BLaER1 treated with 17β-estradiol and CSF1 and Interleukin-3, amounts not matched to agents 10 nM and 100 nM (cell line): Measurements from ENCODE around the gene MCAM.
A peak's percentile ranks its signal among the peaks of the same experiment; 100 is the strongest.

Experiments
- H3K27ac ChIP-seq, 11 experiments: shearing (Covaris generic); formaldehyde crosslinking; 2 replicates each; pipeline ENCODE4 v1.8.1; 2022
- H3K27me3 ChIP-seq, 11 experiments: shearing (Covaris generic); formaldehyde crosslinking; 2 replicates each; pipeline ENCODE4 v1.8.1; 2022
- H3K36me3 ChIP-seq, 11 experiments: shearing (Covaris generic); formaldehyde crosslinking; 2 replicates each; pipeline ENCODE4 v1.8.1; 2022
- H3K4me1 ChIP-seq, 10 experiments: shearing (Covaris generic); formaldehyde crosslinking; 2 replicates each; pipeline ENCODE4 v1.8.1; 2022
- H3K4me2 ChIP-seq, 11 experiments: shearing (Covaris generic); formaldehyde crosslinking; 2 replicates each; pipeline ENCODE4 v1.8.1; 2022
- H3K4me3 ChIP-seq, 10 experiments: shearing (Covaris generic); formaldehyde crosslinking; 2 replicates each; pipeline ENCODE4 v1.8.1; 2022
- H3K9ac ChIP-seq, 11 experiments: shearing (Covaris generic); formaldehyde crosslinking; 2 replicates each; pipeline ENCODE4 v1.8.1; 2022
- H3K9me3 ChIP-seq, 11 experiments: shearing (Covaris generic); formaldehyde crosslinking; replicated peaks in 1 of 11; 2 replicates each; pipeline ENCODE4 v1.8.1; 2022
- H4K20me1 ChIP-seq, 11 experiments: shearing (Covaris generic); formaldehyde crosslinking; 2 replicates each; pipeline ENCODE4 v1.8.1; 2022
- Cebpa-rat ChIP-seq, 11 experiments: shearing (Covaris generic); IDR thresholded peaks; 2 replicates each; pipeline ENCODE4 v1.8.1; 2022

The MCAM gene

DNA sequence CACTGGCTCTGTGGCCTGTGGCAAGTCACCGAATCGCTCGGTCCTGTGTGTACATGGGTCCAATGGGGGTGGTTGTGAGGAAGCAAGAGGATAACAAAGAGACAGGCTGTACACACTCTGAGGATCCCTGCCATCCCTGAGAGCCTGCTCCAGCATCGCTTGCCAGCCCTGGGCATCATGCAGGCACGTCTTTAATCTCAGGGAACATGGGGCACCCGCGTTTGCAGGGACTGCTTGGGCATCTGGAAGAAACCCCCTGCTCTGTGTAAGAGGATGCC is 25.0 kb upstream of the MCAM start:
- H3K36me3 ChIP-seq, result peaks cover 0 to 4% (median 0%) of the 10 kb centered on the region in 11 experiments; a peak in 1 of 22 replicates
- H3K4me2 ChIP-seq, result peak overlapping the region in 9 of 11 experiments; percentile 90 to 98 (median 94); a peak in 14 of 22 replicates
- peaks cover 42 to 54% (median 52%) of the 10 kb centered on the region in 10 experiments for H3K4me1 ChIP-seq
- H3K9me3 ChIP-seq, result no peaks in the 10 kb centered on the region
- peaks cover 32 to 43% (median 38%) of the 10 kb centered on the region in 11 experiments for H3K27me3 ChIP-seq
- TF ChIP-seq Cebpa-rat (IDR thresholded peaks at IDR 0.05), result no peak
- H3K9ac ChIP-seq, result no peak overlapping the region
- no peak overlapping the region for H3K27ac ChIP-seq
- peaks cover 0 to 37% (median 17%) of the 10 kb centered on the region in 11 experiments; a peak in 19 of 22 replicates for H4K20me1 ChIP-seq
- no peak overlapping the region for H3K4me3 ChIP-seq

DNA sequence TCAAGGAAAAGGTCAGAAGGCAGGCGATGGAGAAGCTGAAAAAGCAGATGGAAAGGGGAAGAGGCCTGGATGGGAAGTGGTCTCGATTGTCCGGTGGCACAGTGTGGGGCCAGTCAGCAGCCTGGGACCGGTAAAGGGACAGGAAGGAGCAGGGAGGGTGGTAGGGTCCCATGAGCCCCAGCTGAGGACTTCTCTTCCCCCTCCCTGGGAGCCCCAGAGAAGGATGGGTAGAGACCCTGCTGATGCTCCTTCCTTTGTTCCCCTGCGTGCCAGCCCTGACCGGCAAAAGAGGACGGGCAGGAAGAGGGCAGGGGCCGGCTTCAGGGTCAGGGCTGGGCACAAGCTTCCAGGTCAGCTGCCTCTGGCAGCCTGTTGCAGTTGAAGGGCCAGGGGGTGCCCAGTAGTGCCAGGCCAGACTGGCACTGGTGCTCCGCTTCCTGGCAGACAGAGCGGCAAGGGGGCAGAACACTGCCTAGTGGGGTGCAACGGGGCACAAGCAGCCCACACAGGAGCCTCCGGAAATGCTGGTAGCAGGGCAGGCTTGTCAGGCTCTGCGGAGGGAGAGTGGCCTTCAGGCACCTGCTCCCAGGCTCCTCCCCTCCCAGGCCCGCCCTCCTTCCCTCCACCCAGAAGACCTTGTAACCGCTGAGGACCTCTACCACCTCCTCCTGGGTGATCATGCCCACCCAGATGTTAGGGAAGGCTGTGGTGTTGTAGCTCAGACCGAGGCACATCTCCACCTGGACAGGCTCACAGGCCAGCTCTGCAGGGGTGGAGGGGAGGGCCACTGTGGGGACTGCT is 24.5 kb upstream of the MCAM start:
- H3K27ac ChIP-seq, result no peak overlapping the region; a peak in 1 of 22 replicates
- peaks cover 32 to 43% (median 38%) of the 10 kb centered on the region in 11 experiments for H3K27me3 ChIP-seq
- H3K9me3 ChIP-seq, result no peaks in the 10 kb centered on the region
- no peak for TF ChIP-seq Cebpa-rat (IDR thresholded peaks at IDR 0.05)
- H3K4me1 ChIP-seq, result peaks cover 47 to 60% (median 57%) of the 10 kb centered on the region in 10 experiments
- peak overlapping the region in 6 of 11 experiments; percentile 20 to 76 (median 42); a peak in 10 of 22 replicates for H3K9ac ChIP-seq
- peaks cover 0 to 9% (median 0%) of the 10 kb centered on the region in 11 experiments; a peak in 4 of 22 replicates for H3K36me3 ChIP-seq
- peaks cover 0 to 37% (median 19%) of the 10 kb centered on the region in 11 experiments; a peak in 19 of 22 replicates for H4K20me1 ChIP-seq
- H3K4me3 ChIP-seq, result peak overlapping the region in 6 of 10 experiments; percentile 16 to 66 (median 40); a peak in 7 of 20 replicates
- H3K4me2 ChIP-seq, result peak overlapping the region; percentile 90 to 98 (median 94)

GRCh38 chr11:119340335-119341221 is 23.6 kb upstream of the MCAM start, which contains the start of gene C1QTNF5:
Gene C1QTNF5 (minus strand): TSS chr11:119340883. CDS start chr11:119340397, 486 bp downstream.
- Histone ChIP-seq H3K27me3 (peaks cover 32 to 43% (median 38%) of the 10 kb centered on the region in 11 experiments), H3K27ac (peak within 1 kb of the TSS in 4 of 11 experiments; percentile 28 to 37 (median 32); a peak in 2 of 22 replicates), H3K4me3 (peak within 1 kb of the TSS; percentile 45 to 66 (median 52)), H3K36me3 (peaks cover 0 to 17% (median 0%) of the 10 kb centered on the region in 11 experiments; a peak in 4 of 22 replicates), H3K4me1 (peaks cover 55 to 68% (median 66%) of the 10 kb centered on the region in 10 experiments), H4K20me1 (peaks cover 0 to 37% (median 19%) of the 10 kb centered on the region in 11 experiments; a peak in 19 of 22 replicates), H3K9me3 (no peaks in the 10 kb centered on the region), H3K9ac (peak within 1 kb of the TSS; percentile 42 to 76 (median 63); a peak in 21 of 22 replicates), H3K4me2 (peak within 1 kb of the TSS; percentile 90 to 98 (median 94))
- no peak for TF ChIP-seq Cebpa-rat (IDR thresholded peaks at IDR 0.05)

DNA sequence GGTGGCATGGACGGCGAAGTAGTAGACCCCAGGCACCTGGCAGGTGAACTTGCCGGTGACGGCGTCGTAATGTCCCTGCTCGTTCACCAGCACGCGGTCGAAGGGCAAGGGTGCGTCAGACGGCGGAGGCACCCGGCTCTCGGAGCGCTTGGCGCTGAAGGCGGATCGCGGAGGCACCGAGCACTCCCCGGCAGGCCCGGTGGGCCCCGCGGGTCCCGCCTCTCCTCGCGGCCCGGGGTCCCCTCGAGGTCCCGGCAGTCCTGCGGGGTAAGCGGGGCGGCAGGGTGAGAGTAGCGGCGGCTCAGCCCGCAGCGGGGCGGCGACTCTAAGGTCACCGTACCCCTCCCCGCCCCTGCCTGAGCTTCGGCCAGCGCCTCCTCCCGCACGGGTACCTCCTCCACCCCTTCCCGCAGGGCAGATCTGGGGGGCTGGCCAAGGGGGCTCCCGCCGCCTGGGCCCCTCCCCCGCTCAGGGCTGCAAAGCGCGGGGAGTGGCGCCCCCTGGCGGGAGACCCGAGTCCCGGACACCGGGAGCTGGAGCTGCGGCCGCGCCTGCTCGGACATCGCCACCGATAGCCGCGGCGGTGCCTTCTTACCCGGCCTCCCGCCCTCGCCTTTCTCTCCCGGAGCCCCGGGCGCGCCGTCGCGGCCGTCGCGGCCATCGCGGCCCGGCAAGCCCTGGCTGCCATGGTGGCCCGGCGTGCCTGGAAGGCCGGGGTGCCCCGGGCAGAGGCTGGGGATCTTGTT is 22.8 kb upstream of the MCAM start:
- Histone ChIP-seq H3K4me3 (peak overlapping the region; percentile 45 to 66 (median 52)), H3K27me3 (peaks cover 32 to 43% (median 38%) of the 10 kb centered on the region in 11 experiments), H3K4me1 (peaks cover 64 to 76% (median 74%) of the 10 kb centered on the region in 10 experiments), H4K20me1 (peaks cover 0 to 37% (median 19%) of the 10 kb centered on the region in 11 experiments; a peak in 19 of 22 replicates), H3K9me3 (no peaks in the 10 kb centered on the region), H3K4me2 (peak overlapping the region; percentile 90 to 98 (median 94)), H3K27ac (peak overlapping the region in 4 of 11 experiments; percentile 28 to 37 (median 32); a peak in 1 of 22 replicates), H3K9ac (peak overlapping the region; percentile 42 to 76 (median 63); a peak in 21 of 22 replicates), H3K36me3 (peaks cover 0 to 18% (median 0%) of the 10 kb centered on the region in 11 experiments; a peak in 4 of 22 replicates)
- TF ChIP-seq Cebpa-rat (IDR thresholded peaks at IDR 0.05), result no peak

DNA sequence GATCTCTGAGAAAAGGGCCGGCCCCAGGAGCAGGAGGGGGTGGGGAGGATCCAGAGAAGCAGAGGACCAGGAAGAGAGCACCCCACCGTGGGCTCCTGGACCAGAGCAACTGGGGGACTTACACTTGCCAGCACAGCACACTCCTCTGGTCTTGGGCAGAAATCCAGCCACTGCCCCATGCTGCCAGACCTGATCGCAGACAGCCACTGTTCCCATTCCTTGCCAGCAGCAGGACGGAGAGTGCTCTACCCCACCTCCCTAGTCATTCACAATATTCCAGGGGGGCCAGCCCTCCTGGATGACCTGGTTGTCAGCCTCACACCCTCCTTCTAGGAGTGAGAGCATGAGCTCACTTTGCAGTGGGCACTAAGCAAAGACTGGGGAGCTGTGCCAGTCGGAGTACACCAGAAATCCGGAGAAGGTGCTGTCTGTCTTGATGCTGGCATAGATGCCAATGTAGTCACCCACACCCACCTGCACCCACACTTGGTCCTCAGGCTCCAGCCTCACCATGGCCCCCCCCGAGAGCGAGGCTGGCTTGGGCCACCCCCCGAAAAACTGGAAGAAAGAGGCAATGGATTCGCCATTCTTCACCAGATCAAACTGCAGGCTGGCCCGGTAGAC is 22.1 kb upstream of the MCAM start:
- TF ChIP-seq Cebpa-rat (IDR thresholded peaks at IDR 0.05), result no peak
- H3K4me3 ChIP-seq, result peak overlapping the region in 7 of 10 experiments; percentile 45 to 66 (median 51); a peak in 9 of 20 replicates
- no peak overlapping the region for H3K27ac ChIP-seq
- H3K9ac ChIP-seq, result peak overlapping the region in 2 of 11 experiments; percentile 64 to 76; a peak in 5 of 22 replicates
- H3K27me3 ChIP-seq, result peaks cover 32 to 43% (median 38%) of the 10 kb centered on the region in 11 experiments
- no peaks in the 10 kb centered on the region for H3K9me3 ChIP-seq
- H4K20me1 ChIP-seq, result peaks cover 0 to 37% (median 19%) of the 10 kb centered on the region in 11 experiments; a peak in 19 of 22 replicates
- peak overlapping the region; percentile 90 to 98 (median 94) for H3K4me2 ChIP-seq
- H3K36me3 ChIP-seq, result peaks cover 0 to 18% (median 0%) of the 10 kb centered on the region in 11 experiments; a peak in 4 of 22 replicates
- H3K4me1 ChIP-seq, result peaks cover 64 to 78% (median 75%) of the 10 kb centered on the region in 10 experiments

GRCh38 chr11:119338318-119338890 is 21.5 kb upstream of the MCAM start:
- Histone ChIP-seq H4K20me1 (peaks cover 0 to 37% (median 19%) of the 10 kb centered on the region in 11 experiments; a peak in 19 of 22 replicates), H3K4me1 (peaks cover 69 to 83% (median 81%) of the 10 kb centered on the region in 10 experiments), H3K9me3 (no peaks in the 10 kb centered on the region), H3K4me2 (peak overlapping the region; percentile 90 to 98 (median 94)), H3K27ac (no peak overlapping the region), H3K4me3 (no peak overlapping the region), H3K9ac (peak overlapping the region in 6 of 11 experiments; percentile 20 to 95 (median 70); a peak in 5 of 22 replicates), H3K27me3 (peaks cover 32 to 43% (median 38%) of the 10 kb centered on the region in 11 experiments), H3K36me3 (peaks cover 0 to 18% (median 0%) of the 10 kb centered on the region in 11 experiments; a peak in 4 of 22 replicates)
- TF ChIP-seq Cebpa-rat (IDR thresholded peaks at IDR 0.05), result no peak
